PFSK-1 (cell line): Measurements from ENCODE around the gene ADAMTS17.

Experiments used
- POLR2AphosphoS5 ChIP-seq: IDR thresholded peaks from 2 replicates; pipeline ENCODE4 v1.6.1; 2012; ENCODE audit warnings: low read depth, mild to moderate bottlenecking, control low read depth, low read length, moderate library complexity
- REST ChIP-seq, 2 experiments: IDR thresholded peaks; 2 replicates each; pipeline versions ENCODE4 v1.6.1 to v1.8.0; 2011 to 2012; ENCODE audit warnings: low read depth in 2 of 2, low read length in 2 of 2, control low read depth in 1 of 2, inconsistent platforms in 1 of 2, mild to moderate bottlenecking in 1 of 2, moderate library complexity in 1 of 2; ENCODE audit not compliant: insufficient read depth in 1 of 2

- TF ChIP-seq REST (IDR thresholded peaks at IDR 0.05; ENCODE audit: insufficient read depth in 1 of 2, low read depth in 2 of 2, low read length in 2 of 2) (no peak), POLR2AphosphoS5 (no peak)
These were observed 145.3 kb downstream of the ADAMTS17 start for GRCh38 chr15:100196326-100197058.
